Left renal pelvis (tissue), 4 donors: ENCODE measurements around the gene KANK3. TPM values are rescaled to one million over a fixed set of nuclear protein-coding genes. Genes with fewer than 3 reads are reported as not detected.
"Not testable (repeated sequence)": the region's sequence is repeated elsewhere in the genome, so short reads cannot be mapped to it uniquely, and the experiment has no call there.

Source experiments
- DNase-seq, 4 donors: peaks; one replicate each; pipeline ENCODE4 v3.0.0-alpha.2; 2013; ENCODE audit warnings: low read depth in 4 of 4, low spot score in 3 of 4
- polyA plus RNA-seq, 4 donors: library from polyadenylated mRNA; unstranded; fragments of 120-200 nt; gene quantifications; one replicate each; pipeline ENCODE4 v1.2.1, GENCODE V29; 2013; ENCODE audit not compliant: insufficient read length in 4 of 4

KANK3 gene
- polyA plus RNA-seq: 10 to 100 TPM in 1 of 4 donors, 1 to 10 TPM in 3; 5.1 to 13.6 (median 6.2) TPM

DNA sequence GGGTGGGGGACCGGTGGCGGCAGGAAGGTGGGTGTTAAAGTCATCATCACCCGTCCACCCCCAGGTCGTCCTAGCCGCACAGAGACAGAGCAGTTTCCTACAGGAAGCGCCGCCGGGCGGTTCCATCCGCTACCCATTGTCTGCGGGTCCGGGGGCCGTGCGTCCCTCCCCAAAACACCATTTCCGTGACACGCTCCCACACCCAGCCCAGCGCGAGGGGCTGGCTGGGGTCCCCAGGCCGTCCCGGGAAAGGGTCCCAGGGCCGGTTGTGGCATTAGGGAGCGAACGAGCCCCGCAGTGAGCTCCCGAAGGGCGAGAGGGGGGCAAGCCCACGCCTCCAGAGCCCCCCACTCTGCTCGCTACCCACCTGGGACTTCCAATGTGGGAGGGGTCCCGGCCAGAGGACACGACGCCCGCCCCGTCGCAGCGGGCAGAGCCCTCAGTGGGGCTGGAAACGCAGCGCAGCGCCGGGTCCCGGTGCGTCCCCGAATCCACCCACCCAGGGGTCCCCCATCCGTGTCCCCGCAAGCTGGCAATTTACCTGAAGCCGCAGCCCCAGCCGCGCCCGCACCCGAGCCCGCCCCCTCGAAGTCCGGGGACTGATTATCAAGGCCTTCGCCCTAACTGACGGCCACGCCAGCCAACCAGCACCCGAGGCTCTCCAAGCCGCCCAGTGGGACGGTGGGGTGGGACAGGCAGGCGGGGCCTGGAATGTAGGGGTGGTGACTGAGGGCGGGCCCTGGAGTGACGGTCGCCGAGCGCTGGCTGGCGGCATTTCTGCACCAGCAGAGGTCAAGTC, at the start of gene KANK3:
KANK3 (minus strand) TSS at position 579 of the 799 bp plus-strand sequence. CDS start 5,434 bp downstream, outside the sequence.
- DNase-seq: peak in 3 of 4 donors; percentile 81 to 89 (median 81)

- no peak for DNase-seq
These were observed 49.0 kb upstream of the KANK3 start for GRCh38 chr19:8392017-8392591.

- DNase-seq: no peak
These were observed 48.3 kb upstream of the KANK3 start for GRCh38 chr19:8391198-8392016.

DNA sequence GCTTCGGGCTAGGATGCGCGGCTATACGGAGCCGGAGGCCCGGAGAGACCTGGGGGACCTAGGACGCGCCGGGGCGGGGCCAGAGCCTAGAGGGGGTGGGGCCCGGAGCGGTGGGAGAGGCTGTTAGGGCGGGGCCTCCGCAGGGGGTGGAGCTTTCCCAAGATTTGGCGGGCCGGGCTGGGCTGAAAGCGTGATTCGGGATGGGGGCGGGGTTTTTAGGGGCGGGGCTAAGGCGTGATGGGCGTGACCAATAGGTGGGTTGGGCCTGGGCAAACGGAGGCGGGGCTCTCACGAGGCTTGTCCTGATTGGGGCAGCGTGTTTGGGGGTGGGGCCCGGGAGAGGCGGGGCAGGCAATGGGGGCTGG, 47.5 kb upstream of the KANK3 start:
- peak; percentile 70 to 83 (median 80) for DNase-seq

DNA sequence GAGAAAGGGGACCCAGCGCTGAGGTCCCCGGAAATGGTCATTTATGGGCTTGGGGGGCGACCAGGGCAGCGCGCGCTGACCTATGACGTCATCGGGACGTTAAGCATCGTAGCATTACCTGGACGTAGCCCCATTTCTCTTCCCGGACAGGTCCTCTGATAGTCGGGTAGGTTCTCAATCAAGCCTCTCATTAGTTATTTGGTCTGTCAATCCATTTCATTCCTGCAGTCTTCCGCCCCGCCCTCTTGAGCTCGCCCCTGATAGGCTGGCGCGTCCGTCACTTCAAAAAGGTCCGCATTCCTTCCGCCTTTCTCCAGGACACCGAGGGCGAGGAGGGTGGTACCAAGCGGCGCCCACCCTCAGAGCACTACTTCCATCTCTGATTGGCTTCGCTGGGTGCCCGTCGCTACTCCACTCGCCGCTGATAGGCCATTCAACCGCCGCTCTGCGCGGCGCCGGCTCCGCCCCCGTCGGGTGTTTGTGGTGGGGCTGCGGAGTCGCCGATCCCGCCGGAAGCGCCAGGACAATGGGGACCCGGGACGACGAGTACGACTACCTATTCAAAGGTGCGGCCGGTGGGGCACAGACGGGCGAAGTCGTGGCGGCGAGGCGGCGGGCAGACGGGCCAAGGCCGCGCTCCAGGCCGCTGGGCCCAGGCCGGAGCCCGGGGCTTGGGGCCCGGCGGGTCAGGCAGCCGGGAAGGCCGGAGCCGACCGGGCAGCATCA, 47.0 kb upstream of the KANK3 start, which contains the start of gene RAB11B:
RAB11B (plus strand) TSS at position 470 of the 726 bp plus-strand sequence; CDS start at position 527, 57 bp downstream.
- peak; percentile 99 to 100 (median 99) for DNase-seq

GRCh38 chr19:8388612-8388958, 45.5 kb upstream of the KANK3 start:
- DNase-seq: no peak

DNA sequence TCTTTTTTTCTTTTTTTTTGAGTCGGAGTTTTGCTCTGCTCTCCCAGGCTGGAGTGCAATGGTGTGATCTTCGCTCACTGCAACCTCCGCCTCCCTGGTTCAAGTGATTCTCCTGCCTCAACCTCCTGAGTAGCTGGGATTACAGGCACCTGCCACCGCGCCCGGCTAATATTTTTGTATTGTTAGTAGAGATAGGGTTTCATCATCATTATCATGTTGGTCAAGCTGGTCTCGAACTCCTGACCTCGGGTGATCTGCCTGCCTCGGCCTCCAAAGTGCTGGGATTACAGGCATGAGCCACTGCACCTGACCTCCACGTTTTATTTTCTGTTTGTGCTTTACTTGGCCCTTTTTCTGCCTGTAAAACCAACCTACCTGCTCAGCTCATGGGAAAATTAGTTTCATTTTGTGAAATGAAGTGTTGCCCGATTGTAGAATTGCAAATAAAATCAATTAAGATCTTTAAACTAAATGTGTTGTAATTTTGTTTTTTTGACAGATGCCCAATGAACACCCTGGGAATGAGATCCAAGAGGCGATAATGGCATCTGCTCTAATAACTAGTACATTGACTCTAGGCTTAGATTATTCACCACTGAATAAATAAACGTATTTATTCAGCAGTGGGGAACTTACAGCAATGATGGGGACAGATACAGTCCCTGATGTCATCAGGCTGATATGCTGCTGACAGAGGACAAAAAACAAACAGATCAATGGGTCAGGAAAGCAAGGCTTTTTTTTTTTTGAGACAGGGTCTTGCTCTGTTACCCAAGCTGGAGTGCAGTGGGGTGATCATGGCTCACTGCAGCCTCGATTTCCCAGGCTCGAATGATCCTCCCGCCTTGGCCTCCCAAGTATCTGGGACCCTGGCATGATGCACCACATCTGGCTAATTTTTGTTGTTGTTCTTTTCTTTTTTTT, 44.9 kb upstream of the KANK3 start:
- no peak for DNase-seq

- no peak for DNase-seq
These were observed 43.9 kb upstream of the KANK3 start for GRCh38 chr19:8386990-8387389.

- not testable (repeated sequence) for DNase-seq
These were observed 43.4 kb upstream of the KANK3 start for GRCh38 chr19:8386419-8386818.

GRCh38 chr19:8385566-8385965, 42.5 kb upstream of the KANK3 start:
- DNase-seq: not testable (repeated sequence)

DNA sequence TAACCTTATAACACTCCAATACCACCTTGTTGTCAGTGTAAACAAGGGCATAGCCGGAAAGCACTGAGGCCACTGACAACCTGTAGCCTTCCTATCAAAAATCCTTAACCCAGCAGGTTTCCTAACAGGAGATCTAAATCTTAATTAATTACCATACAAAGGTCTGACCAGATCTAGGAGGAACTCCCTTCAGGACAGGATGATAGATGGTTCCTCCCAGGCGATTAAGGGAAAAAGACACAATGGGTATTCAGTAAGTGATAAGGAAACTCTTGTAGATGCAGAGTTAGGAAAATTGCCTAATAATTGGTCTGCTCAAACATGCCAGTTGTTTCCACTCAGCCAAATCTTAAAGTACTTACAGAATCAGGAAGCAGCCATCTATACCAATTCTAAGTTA, 42.0 kb upstream of the KANK3 start:
- not testable (repeated sequence) for DNase-seq

DNA sequence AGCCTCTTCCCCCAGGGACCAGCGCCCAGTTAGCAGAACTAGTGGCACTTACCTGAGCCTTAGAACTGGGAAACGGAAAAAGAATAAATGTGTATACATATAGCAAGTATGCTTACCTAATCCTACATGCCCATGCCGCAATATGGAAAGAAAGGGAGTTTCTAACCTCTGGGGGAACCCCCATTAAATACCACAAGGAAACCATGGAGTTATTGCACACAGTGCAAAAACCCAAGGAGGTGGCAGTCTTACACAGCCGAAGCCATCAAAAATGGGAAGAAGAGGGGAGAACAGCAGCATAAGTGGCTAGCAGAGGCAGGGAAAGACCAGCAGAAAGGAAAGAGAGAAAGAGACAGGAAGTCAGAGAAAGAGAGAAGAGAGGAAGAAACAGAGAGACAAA, 41.5 kb upstream of the KANK3 start:
- DNase-seq: not testable (repeated sequence)

- DNase-seq: not testable (repeated sequence)
These were observed 36.3 kb upstream of the KANK3 start for GRCh38 chr19:8379156-8379891.

DNA sequence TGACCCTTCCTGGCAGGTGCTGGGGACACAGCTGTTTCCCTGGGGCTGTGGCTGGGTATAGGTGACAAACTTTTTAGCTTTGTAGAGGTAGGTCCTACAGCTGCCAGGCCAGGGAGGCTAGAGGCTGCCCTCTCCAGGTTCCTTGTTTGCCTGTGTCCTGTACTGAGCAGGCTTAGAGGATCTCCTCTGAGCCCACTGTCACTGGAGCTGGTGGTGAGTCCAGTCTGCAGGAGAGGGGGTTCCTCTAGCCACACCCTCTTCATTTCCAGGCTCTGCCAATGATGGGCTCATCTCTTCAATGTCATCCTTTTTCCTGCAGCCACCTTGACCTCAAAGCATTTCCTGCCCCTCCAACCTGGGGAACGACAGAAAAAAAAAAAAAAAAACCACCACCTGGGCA, 34.5 kb upstream of the KANK3 start:
- no peak for DNase-seq

DNA sequence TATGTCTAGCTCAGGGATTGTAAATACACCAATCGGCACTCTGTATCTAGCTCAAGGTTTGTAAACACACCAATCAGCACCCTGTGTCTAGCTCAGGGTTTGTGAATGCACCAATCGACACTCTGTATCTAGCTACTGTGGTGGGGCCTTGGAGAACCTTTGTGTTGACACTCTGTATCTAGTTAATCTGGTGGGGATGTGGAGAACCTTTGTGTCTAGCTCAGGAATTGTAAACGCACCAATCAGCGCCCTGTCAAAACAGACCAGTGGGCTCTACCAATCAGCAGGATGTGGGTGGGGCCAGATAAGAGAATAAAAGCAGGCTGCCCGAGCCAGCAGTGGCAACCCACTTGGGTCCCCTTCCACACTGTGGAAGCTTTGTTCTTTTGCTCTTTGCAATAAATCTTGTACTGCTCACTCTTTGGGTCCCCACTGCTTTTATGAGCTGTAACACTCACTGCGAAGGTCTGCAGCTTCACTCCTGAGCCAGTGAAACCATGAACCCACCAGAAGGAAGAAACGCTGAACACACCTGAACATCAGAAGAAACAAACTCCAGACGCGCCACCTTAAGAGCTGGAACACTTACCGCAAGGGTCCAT, 33.4 kb upstream of the KANK3 start:
- DNase-seq: not testable (repeated sequence)

DNA sequence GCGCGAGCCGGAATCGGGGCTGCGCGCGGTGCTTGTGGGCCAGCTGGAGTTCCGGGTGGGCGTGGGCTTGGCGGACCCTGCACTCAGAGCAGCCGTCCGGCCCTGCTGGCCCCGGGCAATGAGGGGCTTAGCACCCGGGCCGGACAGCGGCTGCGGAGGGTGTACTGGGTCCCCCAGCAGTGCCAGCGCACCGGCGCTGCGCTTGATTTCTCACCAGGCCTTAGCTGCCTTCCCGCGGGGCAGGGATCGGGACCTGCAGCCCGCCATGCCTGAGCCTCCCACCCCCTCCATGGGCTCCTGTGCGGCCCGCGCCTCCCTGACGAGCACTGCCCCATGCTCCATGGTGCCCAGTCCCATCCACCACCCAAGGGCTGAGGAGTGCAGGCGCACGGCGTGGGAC, 32.7 kb upstream of the KANK3 start:
- DNase-seq: not testable (repeated sequence)

DNA sequence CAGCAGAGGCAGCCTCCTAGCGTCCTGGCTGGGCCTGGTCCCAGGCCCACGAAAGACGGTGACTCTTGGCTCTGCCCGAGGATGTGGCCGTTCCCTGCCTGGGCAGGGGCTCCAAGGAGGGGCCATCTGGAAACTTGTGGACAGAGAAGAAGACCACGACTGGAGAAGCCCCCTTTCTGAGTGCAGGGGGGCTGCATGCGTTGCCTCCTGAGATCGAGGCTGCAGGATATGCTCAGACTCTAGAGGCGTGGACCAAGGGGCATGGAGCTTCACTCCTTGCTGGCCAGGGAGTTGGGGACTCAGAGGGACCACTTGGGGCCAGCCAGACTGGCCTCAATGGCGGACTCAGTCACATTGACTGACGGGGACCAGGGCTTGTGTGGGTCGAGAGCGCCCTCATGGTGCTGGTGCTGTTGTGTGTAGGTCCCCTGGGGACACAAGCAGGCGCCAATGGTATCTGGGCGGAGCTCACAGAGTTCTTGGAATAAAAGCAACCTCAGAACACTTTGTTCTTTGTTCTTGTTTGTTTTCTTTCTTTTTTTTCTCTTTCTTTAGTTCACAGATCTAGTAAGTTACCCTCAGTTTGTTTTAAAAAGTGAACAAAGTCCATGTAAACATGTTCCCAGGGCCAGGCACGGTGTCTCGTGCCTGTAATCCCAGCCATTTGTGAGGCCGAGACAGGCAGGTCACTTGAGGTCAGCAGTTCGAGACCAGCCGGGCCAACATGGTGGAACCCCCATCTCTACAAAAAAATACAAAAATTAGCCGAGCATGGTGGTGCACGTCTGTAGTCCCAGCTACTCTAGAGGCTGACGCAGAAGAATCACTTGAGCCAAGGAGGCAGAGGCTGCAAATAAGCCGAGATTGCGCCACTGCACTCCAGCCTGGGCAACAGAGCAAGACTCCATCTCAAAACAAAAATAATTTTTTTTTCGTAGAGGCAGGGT, 31.1 kb upstream of the KANK3 start:
- DNase-seq: no peak
